HG03139 (cell line): Measurements from ENCODE around the gene IREB2.
A peak's percentile ranks its signal among the peaks of the same experiment; 100 is the strongest.

Experiments used
- ATAC-seq: cut with Tn5 transposase; IDR thresholded peaks from one replicate; pipeline ENCODE4 v1.9.1; 2021; ENCODE audit not compliant: unreplicated experiment

Gene IREB2

GRCh38 chr15:78540141-78540870, 102.3 kb downstream of the IREB2 start, which contains the start of gene PSMA4:
Gene PSMA4, plus strand, starts transcription at chr15:78540444. Its CDS starts 1,484 bp downstream, at chr15:78541928.
- ATAC-seq = peak; percentile 69

GRCh38 chr15:78540871-78541743, 103.1 kb downstream of the IREB2 start:
- ATAC-seq = no peak

GRCh38 chr15:78541744-78542034, 103.7 kb downstream of the IREB2 start:
- no peak for ATAC-seq

- no peak for ATAC-seq
Measured at GRCh38 chr15:78542647-78543046, 104.6 kb downstream of the IREB2 start.

GRCh38 chr15:78550194-78550593, 112.2 kb downstream of the IREB2 start:
- ATAC-seq = no peak

GRCh38 chr15:78550815-78551214, 112.8 kb downstream of the IREB2 start:
- ATAC-seq = no peak
